ENCODE data around the gene CAMTA1.

Gene CAMTA1

DNA sequence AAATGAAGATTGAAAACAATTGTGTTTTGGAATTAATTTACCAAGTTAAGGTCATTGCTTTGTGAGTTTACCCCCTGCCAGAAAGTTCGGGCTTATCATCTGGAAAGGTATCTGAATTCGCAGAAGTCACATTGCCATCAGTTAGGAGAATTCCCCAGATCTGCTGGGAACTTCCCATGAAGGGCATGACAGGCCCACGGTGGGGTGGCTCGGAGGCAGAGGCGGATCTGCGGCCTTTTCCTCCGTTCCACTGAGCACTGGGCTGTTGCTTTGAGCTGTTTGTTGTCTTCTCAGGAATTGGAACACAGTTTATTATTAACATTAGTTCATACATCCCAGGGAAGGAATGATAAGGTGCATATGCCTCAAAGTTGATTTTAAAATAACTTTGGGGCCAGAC lies 320.0 kb downstream of the CAMTA1 start:
- H4K20me1 ChIP-seq (ENCODE audit: insufficient read depth, low read length) = no peaks in the 10 kb centered on the region
- no peaks in the 10 kb centered on the region for H3F3A ChIP-seq (ENCODE audit: insufficient read depth, low read length)
- no peaks in the 10 kb centered on the region for H3K79me2 ChIP-seq (ENCODE audit: low read length)
- TF ChIP-seq CTCF (IDR thresholded peaks at IDR 0.05; ENCODE audit: low read length) = no peak
- TF ChIP-seq EZH2phosphoT487 (IDR thresholded peaks at IDR 0.05; ENCODE audit: low read length) = no peak
- no peak for TF ChIP-seq EZH2 (optimal IDR thresholded peaks at IDR 0.05; ENCODE audit: low read depth, low read length)
- no peaks in the 10 kb centered on the region for H3K9me2 ChIP-seq (replicated peaks; ENCODE audit: insufficient read depth, low read length)
- no peak overlapping the region for H3K4me3 ChIP-seq (ENCODE audit: low read length)
- no peak overlapping the region for H3K9ac ChIP-seq (ENCODE audit: low read length)
- H3K36me3 ChIP-seq (replicated peaks; ENCODE audit: insufficient read depth, low read length) = no peaks in the 10 kb centered on the region
- H3K4me1 ChIP-seq (ENCODE audit: low read length) = no peaks in the 10 kb centered on the region
- H2AFZ ChIP-seq (ENCODE audit: low read length) = no peak overlapping the region
- DNase-seq = no peak
- H3K9me3 ChIP-seq (replicated peaks; ENCODE audit: insufficient read depth, low read length) = no peaks in the 10 kb centered on the region
- H3K27me3 ChIP-seq (replicated peaks; ENCODE audit: insufficient read depth, low read length) = peaks cover 81% of the 10 kb centered on the region
- H3K4me2 ChIP-seq (ENCODE audit: low read depth, low read length) = no peak overlapping the region
- no peak overlapping the region for H3K27ac ChIP-seq (ENCODE audit: low read length)

- Histone ChIP-seq H3K27ac (ENCODE audit: low read length) (no peak overlapping the region), H3K4me1 (ENCODE audit: low read length) (no peaks in the 10 kb centered on the region), H4K20me1 (ENCODE audit: insufficient read depth, low read length) (no peaks in the 10 kb centered on the region), H3K9ac (ENCODE audit: low read length) (no peak overlapping the region), H2AFZ (ENCODE audit: low read length) (no peak overlapping the region), H3K36me3 (replicated peaks; ENCODE audit: insufficient read depth, low read length) (no peaks in the 10 kb centered on the region), H3K9me3 (replicated peaks; ENCODE audit: insufficient read depth, low read length) (no peaks in the 10 kb centered on the region), H3F3A (ENCODE audit: insufficient read depth, low read length) (no peaks in the 10 kb centered on the region), H3K79me2 (ENCODE audit: low read length) (no peaks in the 10 kb centered on the region), H3K4me2 (ENCODE audit: low read depth, low read length) (no peak overlapping the region), H3K4me3 (ENCODE audit: low read length) (no peak overlapping the region), H3K9me2 (replicated peaks; ENCODE audit: insufficient read depth, low read length) (no peaks in the 10 kb centered on the region), H3K27me3 (replicated peaks; ENCODE audit: insufficient read depth, low read length) (peaks cover 80% of the 10 kb centered on the region)
- DNase-seq = no peak
- no peak for TF ChIP-seq EZH2 (optimal IDR thresholded peaks at IDR 0.05; ENCODE audit: low read depth, low read length)
- TF ChIP-seq EZH2phosphoT487 (IDR thresholded peaks at IDR 0.05; ENCODE audit: low read length) = no peak
- TF ChIP-seq CTCF (IDR thresholded peaks at IDR 0.05; ENCODE audit: low read length) = no peak
These were observed 321.3 kb downstream of the CAMTA1 start for GRCh38 chr1:7106442-7107108.

GRCh38 chr1:7107109-7107830 lies 322.0 kb downstream of the CAMTA1 start:
- no peaks in the 10 kb centered on the region for H3K4me1 ChIP-seq (ENCODE audit: low read length)
- no peak overlapping the region for H3K4me3 ChIP-seq (ENCODE audit: low read length)
- no peaks in the 10 kb centered on the region for H3K9me2 ChIP-seq (replicated peaks; ENCODE audit: insufficient read depth, low read length)
- no peaks in the 10 kb centered on the region for H4K20me1 ChIP-seq (ENCODE audit: insufficient read depth, low read length)
- no peaks in the 10 kb centered on the region for H3K79me2 ChIP-seq (ENCODE audit: low read length)
- H3K9me3 ChIP-seq (replicated peaks; ENCODE audit: insufficient read depth, low read length) = no peaks in the 10 kb centered on the region
- H3K27me3 ChIP-seq (replicated peaks; ENCODE audit: insufficient read depth, low read length) = peaks cover 79% of the 10 kb centered on the region
- H3F3A ChIP-seq (ENCODE audit: insufficient read depth, low read length) = no peaks in the 10 kb centered on the region
- no peaks in the 10 kb centered on the region for H3K36me3 ChIP-seq (replicated peaks; ENCODE audit: insufficient read depth, low read length)
- TF ChIP-seq EZH2phosphoT487 (IDR thresholded peaks at IDR 0.05; ENCODE audit: low read length) = no peak
- no peak for TF ChIP-seq EZH2 (optimal IDR thresholded peaks at IDR 0.05; ENCODE audit: low read depth, low read length)
- no peak for TF ChIP-seq CTCF (IDR thresholded peaks at IDR 0.05; ENCODE audit: low read length)
- no peak overlapping the region for H3K9ac ChIP-seq (ENCODE audit: low read length)
- H3K27ac ChIP-seq (ENCODE audit: low read length) = no peak overlapping the region
- no peak for DNase-seq
- H2AFZ ChIP-seq (ENCODE audit: low read length) = no peak overlapping the region
- H3K4me2 ChIP-seq (ENCODE audit: low read depth, low read length) = no peak overlapping the region
